Astrocyte of the cerebellum (primary cell): ENCODE results near the gene ISOC2.

Experiments used
- DNase-seq: peaks from one replicate; pipeline ENCODE4 v3.0.0-alpha.2; 2011; ENCODE audit warnings: low read depth
- H3K4me3 ChIP-seq: 2 replicates; pipeline ENCODE4 v1.5.1; 2011; ENCODE audit warnings: mild to moderate bottlenecking, low read depth, low read length, moderate library complexity
- in situ Hi-C: cut with HindIII; loops from 2 replicates; pipeline ENCODE4 v1.10.0; 2017; ENCODE audit warnings: low sequenced_read_pairs
- TF ChIP-seq, protein P1 (sequence below): IDR thresholded peaks from 2 replicates; pipeline ENCODE4 v1.5.1; 2012; ENCODE audit warnings: low read length, low read depth, moderate library complexity, mild to moderate bottlenecking; ENCODE audit errors: missing control alignments

The ISOC2 gene

DNA sequence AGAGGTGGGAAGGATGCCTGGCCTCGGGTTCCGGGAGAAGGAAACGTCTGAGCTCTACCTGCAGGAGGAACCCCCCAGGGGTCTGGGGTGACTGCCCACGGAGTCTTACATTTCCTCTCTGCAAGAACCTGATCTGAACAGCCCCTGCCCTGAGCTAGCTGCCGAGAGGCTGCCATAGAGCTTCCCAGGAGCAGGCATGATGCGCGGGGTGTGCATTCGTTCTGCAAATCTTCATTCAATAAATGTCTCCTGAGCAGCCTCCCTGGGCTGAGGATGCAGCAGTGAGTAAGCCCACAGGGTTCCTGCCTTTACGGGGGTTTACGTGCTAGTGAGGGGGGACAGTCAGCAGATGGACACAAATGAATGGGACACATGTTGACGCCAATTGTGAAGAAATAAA is 16.8 kb downstream of the ISOC2 start:
- in situ Hi-C loops = no loop called here
- no peak overlapping the region for H3K4me3 ChIP-seq
- DNase-seq = no peak
- TF ChIP-seq, protein P1, sequence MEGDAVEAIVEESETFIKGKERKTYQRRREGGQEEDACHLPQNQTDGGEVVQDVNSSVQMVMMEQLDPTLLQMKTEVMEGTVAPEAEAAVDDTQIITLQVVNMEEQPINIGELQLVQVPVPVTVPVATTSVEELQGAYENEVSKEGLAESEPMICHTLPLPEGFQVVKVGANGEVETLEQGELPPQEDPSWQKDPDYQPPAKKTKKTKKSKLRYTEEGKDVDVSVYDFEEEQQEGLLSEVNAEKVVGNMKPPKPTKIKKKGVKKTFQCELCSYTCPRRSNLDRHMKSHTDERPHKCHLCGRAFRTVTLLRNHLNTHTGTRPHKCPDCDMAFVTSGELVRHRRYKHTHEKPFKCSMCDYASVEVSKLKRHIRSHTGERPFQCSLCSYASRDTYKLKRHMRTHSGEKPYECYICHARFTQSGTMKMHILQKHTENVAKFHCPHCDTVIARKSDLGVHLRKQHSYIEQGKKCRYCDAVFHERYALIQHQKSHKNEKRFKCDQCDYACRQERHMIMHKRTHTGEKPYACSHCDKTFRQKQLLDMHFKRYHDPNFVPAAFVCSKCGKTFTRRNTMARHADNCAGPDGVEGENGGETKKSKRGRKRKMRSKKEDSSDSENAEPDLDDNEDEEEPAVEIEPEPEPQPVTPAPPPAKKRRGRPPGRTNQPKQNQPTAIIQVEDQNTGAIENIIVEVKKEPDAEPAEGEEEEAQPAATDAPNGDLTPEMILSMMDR = no peak

DNA sequence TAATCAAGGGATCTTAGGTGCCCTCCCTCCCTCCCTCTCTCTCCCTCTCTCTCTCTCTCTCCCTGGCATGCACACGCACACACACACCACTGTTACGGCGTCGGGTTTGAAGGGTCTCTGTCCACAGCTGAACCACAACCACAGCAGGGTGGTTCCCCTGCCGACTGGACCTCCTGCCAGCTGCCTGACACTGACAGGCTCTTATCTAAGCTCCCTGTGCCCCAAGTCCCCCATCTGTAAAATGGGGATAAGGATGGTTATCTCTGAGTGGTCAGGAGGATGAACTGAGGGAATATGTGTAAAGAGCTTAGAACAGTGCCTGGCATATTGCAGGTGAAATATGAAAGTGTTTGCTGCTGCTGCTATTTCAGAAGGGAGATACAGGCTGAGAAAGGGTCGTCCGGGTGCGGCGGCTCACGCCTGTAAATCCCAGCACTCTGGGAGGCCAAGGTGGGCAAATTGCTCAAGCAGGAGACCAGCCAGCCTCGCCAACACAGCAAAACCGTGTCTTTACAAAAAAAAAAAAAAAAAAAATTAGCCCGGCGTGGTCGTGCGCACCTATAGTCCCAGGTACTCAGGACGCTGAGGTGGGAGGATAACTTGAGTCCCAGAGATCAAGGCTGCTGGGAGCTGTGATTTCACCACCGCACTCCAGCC is 17.5 kb downstream of the ISOC2 start:
- H3K4me3 ChIP-seq = no peak overlapping the region
- in situ Hi-C loops = no loop called here
- DNase-seq = no peak
- TF ChIP-seq, protein P1 = no peak

DNA sequence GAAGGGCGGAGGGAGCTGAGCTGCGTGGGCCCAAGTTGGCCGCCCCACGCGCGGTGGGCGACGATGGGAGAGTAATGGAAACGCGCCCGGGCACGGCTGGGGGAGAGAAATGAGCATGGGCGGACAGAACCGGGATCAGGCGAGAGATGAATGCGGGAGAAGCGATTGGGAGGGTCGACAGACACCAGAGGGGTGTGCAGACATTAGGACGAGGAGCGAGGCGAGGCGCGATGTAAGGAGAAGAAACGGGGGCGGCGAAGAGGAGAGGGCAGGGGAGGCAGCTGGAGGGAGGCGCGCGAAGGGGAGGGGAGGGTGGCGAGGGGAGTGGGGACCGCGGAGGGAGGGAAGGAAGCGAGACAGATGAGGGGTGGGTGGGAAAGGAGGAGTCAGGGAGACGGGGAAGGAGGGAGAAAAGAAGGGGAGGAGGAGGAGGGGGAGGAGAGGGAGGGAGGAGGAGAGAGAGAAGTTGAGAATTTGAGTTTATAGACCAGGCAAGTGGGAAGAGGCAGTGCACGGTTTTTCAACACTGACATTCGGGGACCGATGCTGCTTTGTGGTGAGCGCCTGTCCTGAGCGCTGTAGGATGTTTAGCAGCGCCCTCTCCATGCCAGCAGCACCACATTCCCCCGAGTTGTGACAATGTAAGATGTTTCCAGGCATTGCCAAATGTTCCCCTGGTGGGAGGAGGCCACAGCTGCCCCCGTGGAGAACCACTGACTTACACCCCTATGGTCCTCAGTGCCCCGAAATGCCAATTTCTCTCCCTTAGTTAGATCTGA is 18.2 kb downstream of the ISOC2 start, which contains the start of gene SHISA7:
SHISA7 (minus strand) TSS at position 256 of the 779 bp plus-strand sequence. CDS start 437 bp downstream, outside the sequence.
- H3K4me3 ChIP-seq = no peak within 1 kb of the TSS
- no peak for DNase-seq
- TF ChIP-seq, protein P1 = no peak
- in situ Hi-C loops = no loop called here

DNA sequence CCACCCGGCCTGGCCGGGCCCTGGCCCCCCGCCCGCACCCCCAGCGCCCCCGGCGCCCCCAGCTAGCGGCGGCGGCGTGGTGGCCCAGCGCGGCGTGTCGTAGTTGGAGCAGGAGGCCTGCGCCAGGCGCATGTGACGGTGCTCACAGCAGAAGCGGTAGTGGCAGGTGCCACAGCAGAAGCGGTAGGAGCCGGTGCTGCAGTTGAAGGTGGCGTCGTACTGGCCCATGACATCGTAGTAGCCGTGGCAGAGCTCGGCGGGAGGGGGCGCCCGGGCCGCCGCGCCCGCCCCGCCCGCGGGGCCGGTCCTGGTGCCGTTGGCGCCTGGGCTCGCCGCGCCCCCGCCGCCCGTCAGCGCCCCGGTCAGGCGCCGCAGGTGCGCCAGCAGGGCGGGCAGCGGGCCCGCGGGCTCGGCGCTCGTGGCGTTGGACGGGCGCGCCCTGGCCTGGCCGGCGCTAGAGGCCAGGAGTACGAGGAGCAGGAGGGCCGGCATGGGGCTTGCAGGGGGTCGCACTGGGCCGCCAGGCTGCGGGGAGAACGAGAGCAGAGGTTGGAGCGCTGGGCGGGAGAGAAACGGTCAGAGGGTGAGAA is 19.0 kb downstream of the ISOC2 start:
- H3K4me3 ChIP-seq = no peak overlapping the region
- TF ChIP-seq, protein P1 = no peak
- no peak for DNase-seq
- in situ Hi-C loops = no loop called here

DNA sequence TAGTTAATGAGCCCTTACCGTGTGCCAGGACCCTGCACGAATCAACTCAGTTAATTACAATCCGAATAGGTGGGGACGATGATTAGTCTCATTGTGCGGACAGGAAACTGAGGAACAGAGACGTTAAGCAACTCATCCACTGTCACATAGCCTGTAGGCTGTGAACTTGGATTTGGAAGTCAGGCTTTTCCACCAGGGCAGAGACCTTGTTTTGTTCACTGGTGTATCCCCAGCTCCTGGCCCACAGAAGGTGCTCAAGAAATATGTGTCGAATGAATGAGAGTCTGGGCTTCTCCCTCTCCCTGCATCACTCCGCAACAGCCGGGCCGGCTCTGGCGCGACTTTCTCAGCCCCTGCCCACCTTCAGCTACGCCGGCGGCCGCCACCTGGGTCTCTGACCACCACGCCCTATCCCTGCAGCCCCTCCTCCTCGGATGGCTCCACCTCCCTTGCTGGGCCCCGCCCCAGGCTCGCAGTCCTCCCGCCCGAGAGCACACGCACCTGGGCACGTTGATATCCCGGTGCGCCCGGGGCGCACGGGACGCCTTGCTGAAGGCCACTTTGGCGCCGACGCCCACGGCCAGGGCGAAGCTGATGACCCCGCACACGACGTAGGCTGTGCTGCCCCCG is 19.6 kb downstream of the ISOC2 start:
- DNase-seq = no peak
- TF ChIP-seq, protein P1 = no peak
- H3K4me3 ChIP-seq = no peak overlapping the region
- in situ Hi-C loops = no loop called here

DNA sequence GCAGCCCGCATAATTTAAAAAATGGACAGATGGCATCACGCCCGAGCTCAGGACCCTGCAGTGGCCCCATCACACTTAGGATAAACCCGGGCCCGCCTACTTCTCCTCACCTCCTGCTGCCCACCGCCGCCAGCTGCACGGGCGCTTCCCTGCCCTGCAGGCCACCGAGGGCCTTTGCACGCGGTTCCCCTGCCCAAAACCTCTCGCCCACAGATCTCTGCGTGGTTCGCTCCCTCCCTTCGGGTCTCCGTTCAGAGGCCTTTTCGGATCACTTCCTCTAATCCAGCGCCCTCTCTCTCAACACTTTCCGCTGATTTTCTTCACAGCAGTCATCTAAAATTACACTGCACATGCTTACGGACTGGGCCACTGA is 20.1 kb downstream of the ISOC2 start:
- TF ChIP-seq, protein P1 = no peak
- in situ Hi-C loops = no loop called here
- no peak for DNase-seq
- no peak overlapping the region for H3K4me3 ChIP-seq
